HL-60 (cell line): ENCODE results near the gene RBCK1.
A peak's percentile ranks its signal among the peaks of the same experiment; 100 is the strongest.

Experiments used
- DNase-seq, 2 experiments: peaks; one replicate each; pipeline ENCODE4 v3.0.0-alpha.2; 2010 to 2020; ENCODE audit warnings: low read depth in 1 of 2, low spot score in 1 of 2
- H3K27ac ChIP-seq: fragments of 250-450 bp; sonication (Bioruptor Pico); replicated peaks from 2 replicates; pipeline ENCODE4 v1.5.1; 2020; ENCODE audit warnings: mild to moderate bottlenecking, moderate library complexity
- H3K27me3 ChIP-seq: fragments of 250-450 bp; sonication (Bioruptor Pico); 2 replicates; pipeline ENCODE4 v1.5.1; 2021; ENCODE audit warnings: mild to moderate bottlenecking, moderate library complexity; ENCODE audit not compliant: insufficient read depth, poor library complexity, severe bottlenecking
- H3K4me3 ChIP-seq: replicated peaks from 2 replicates; pipeline ENCODE4 v1.5.1; 2011; ENCODE audit warnings: mild to moderate bottlenecking, control low read depth, low read length; ENCODE audit not compliant: insufficient read depth
- GABPA ChIP-seq: IDR thresholded peaks from 2 replicates; pipeline ENCODE4 v1.6.1; 2012; ENCODE audit warnings: low read depth
- POLR2AphosphoS5 ChIP-seq: IDR thresholded peaks from 2 replicates; pipeline ENCODE4 v1.6.1; 2012; ENCODE audit warnings: low read depth
- SPI1 ChIP-seq: IDR thresholded peaks from 2 replicates; pipeline ENCODE4 v1.6.1; 2012; ENCODE audit warnings: low read depth, mild to moderate bottlenecking, borderline replicate concordance
- TF ChIP-seq, protein P1 (sequence below): IDR thresholded peaks from one replicate; pipeline ENCODE4 v1.5.1; 2011; ENCODE audit warnings: low read length, control low read depth, inconsistent platforms; ENCODE audit not compliant: insufficient read depth
- TF ChIP-seq, protein P2 (sequence below): IDR thresholded peaks from 2 replicates; pipeline ENCODE4 v1.6.1; 2012; ENCODE audit warnings: low read depth; ENCODE audit not compliant: insufficient replicate concordance

RBCK1 gene

DNA sequence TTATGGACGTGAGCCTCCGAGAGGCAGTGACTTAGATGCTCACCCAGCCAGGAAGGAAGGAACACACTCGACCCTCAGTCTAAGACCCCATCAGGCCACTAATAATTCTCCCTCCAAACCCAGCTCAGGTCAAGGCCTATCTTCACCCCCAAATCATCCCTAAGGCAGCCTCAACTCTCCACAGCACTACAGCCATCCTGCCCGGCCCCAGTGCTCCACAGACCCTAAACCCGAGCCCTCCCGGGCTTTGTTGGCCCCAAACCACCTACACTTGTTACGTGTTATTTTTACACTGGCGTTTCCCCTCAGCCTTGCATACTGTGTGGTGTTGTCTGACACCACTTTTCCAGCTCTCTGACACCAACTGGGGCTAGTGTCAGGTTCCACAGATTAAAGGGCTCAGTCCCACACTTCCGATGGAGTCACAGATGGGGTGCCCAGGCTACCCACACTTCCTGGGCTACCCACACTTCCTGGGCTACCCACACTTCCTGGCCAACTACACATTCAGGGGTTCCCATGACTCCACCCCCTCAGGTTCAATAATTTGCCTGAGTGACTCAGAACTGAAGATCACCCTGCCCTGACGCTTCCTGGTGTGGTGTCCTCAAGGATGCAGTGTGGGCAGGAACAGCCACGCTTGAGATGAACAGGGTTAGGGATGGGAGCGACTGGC lies 25.3 kb downstream of the RBCK1 start:
- Histone ChIP-seq H3K27ac (no peak overlapping the region), H3K27me3 (no peaks in the 10 kb centered on the region), H3K4me3 (no peak overlapping the region)
- TF ChIP-seq SPI1: no peak
- DNase-seq: no peak

DNA sequence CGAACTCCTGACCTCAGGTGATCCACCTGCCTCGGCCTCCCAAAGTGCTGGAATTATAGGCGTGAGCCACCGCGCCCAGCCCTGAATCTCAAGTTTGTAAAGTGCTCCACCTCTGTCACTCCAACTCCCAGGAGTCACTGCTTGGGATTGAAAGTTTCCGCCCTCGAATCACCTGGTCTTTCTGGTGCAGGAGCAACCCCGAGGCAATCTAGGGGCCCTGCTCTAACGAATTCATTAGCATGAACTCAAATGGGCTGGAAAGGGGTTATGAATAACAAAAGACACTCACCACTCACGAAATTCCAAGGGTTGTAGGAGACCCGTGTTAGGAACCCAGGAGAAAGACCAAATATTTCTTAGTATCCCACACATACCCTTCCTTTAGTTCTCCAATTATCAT lies 26.1 kb downstream of the RBCK1 start:
- no peak for DNase-seq
- Histone ChIP-seq H3K4me3 (no peak overlapping the region), H3K27ac (no peak overlapping the region)

DNA sequence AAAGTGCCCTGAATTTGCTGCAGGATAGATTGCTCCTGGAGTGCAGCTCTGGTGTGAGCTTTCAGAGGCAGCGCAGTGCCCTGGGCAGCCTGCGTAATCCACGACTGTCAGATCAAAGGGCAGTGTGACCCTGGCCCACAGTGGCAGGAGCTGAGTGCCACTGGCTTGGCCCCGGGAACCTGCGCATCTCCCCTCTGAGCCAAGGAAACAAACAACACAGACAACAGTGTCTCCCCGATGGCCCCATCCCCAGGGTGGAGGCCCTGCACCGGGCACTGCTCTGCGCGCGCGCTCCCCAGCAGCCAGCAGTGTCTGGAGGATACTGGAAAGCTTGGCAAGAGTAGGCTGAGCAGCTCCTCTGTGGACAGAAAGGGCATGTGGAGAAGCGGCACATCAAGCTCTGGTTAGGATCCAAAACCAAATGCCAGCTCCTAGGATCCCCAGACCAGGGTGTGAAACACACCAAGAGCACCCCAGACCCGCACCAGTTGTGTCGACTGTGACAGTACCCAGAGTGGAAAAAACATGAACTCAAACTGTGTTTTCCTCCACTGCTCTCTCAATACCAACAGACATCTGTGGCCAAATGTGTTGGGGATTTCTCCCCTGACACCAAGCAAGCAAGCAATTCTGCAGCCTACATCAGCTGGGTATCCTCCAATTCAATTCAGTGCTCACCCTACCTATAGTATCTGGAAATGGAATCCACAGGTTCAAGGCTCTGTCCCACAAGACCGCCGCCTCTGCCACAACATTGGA lies 26.7 kb downstream of the RBCK1 start:
- Histone ChIP-seq H3K27me3 (no peaks in the 10 kb centered on the region), H3K4me3 (no peak overlapping the region), H3K27ac (no peak overlapping the region)
- DNase-seq: no peak
- TF ChIP-seq, protein P1, sequence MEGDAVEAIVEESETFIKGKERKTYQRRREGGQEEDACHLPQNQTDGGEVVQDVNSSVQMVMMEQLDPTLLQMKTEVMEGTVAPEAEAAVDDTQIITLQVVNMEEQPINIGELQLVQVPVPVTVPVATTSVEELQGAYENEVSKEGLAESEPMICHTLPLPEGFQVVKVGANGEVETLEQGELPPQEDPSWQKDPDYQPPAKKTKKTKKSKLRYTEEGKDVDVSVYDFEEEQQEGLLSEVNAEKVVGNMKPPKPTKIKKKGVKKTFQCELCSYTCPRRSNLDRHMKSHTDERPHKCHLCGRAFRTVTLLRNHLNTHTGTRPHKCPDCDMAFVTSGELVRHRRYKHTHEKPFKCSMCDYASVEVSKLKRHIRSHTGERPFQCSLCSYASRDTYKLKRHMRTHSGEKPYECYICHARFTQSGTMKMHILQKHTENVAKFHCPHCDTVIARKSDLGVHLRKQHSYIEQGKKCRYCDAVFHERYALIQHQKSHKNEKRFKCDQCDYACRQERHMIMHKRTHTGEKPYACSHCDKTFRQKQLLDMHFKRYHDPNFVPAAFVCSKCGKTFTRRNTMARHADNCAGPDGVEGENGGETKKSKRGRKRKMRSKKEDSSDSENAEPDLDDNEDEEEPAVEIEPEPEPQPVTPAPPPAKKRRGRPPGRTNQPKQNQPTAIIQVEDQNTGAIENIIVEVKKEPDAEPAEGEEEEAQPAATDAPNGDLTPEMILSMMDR: no peak
- TF ChIP-seq, protein P2, sequence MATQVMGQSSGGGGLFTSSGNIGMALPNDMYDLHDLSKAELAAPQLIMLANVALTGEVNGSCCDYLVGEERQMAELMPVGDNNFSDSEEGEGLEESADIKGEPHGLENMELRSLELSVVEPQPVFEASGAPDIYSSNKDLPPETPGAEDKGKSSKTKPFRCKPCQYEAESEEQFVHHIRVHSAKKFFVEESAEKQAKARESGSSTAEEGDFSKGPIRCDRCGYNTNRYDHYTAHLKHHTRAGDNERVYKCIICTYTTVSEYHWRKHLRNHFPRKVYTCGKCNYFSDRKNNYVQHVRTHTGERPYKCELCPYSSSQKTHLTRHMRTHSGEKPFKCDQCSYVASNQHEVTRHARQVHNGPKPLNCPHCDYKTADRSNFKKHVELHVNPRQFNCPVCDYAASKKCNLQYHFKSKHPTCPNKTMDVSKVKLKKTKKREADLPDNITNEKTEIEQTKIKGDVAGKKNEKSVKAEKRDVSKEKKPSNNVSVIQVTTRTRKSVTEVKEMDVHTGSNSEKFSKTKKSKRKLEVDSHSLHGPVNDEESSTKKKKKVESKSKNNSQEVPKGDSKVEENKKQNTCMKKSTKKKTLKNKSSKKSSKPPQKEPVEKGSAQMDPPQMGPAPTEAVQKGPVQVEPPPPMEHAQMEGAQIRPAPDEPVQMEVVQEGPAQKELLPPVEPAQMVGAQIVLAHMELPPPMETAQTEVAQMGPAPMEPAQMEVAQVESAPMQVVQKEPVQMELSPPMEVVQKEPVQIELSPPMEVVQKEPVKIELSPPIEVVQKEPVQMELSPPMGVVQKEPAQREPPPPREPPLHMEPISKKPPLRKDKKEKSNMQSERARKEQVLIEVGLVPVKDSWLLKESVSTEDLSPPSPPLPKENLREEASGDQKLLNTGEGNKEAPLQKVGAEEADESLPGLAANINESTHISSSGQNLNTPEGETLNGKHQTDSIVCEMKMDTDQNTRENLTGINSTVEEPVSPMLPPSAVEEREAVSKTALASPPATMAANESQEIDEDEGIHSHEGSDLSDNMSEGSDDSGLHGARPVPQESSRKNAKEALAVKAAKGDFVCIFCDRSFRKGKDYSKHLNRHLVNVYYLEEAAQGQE: no peak
- TF ChIP-seq POLR2AphosphoS5 (peak; percentile 43; the same call in 1 of the 2 replicates), GABPA (no peak), SPI1 (no peak)

More for the DNA sequence above, 26.1 kb downstream of the RBCK1 start:
- TF ChIP-seq, protein P1: no peak
- TF ChIP-seq, protein P2: no peak
- TF ChIP-seq SPI1 (no peak), POLR2AphosphoS5 (no peak), GABPA (no peak)
- H3K27me3 ChIP-seq: no peaks in the 10 kb centered on the region

DNA sequence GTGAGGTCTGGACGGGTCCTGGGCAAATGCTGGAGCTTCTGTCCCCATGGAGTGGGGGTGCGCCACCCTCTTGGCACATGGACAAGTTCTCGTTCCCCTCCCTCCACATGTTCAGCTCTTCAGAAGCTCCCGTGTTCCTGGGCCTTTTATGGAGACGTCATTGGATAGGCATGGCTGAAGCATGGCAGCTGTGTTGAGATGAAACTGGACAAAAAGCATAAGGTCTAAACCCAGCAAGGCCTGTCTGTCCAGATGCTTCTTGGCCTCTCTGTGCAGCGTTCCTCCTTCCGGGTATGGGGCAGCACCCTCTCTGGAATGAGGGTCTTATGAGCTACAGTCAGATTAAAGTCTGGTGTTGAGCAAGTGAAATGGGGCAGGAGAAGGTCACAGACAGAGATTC lies 27.5 kb downstream of the RBCK1 start:
- H3K27ac ChIP-seq: no peak overlapping the region
- TF ChIP-seq, protein P2: no peak
- H3K4me3 ChIP-seq: no peak overlapping the region
- DNase-seq: no peak
- no peaks in the 10 kb centered on the region for H3K27me3 ChIP-seq
